ENCODE measurements around the gene ITGB4. TPM values are rescaled to one million over a fixed set of nuclear protein-coding genes. Genes with fewer than 3 reads are reported as not detected.

The ITGB4 gene
- total RNA-seq, result 1 to 10 TPM; 1.5 to 1.9 TPM

GRCh38 chr17:75720656-75721462 is at the start of gene ITGB4:
ITGB4 (plus strand) TSS chr17:75721459; CDS start chr17:75724704, 3,245 bp downstream.
- ChIA-PET POLR2A (interaction anchor here (0.5 to 0.6 kb wide), 2 partner anchors 64 to 134 kb away, joined by 4 to 6 read pairs; partner anchors contain the start of genes UNK and WBP2), CTCF (interaction anchor here (0.6 to 1.5 kb wide), 7 partner anchors 18 to 56 kb away, joined by 3 to 6 read pairs (median 4); no protein-coding TSS in a partner anchor)

GRCh38 chr17:75672011-75672410 is 49.2 kb upstream of the ITGB4 start:
- POLR2A ChIA-PET, result no interaction called here

GRCh38 chr17:75673487-75673886 is 47.8 kb upstream of the ITGB4 start:
- ChIA-PET POLR2A (no interaction called here), CTCF (interaction anchor here (0.6 to 3.5 kb wide), 5 partner anchors 15 to 85 kb away, joined by 3 to 19 read pairs (median 5); no protein-coding TSS in a partner anchor)

More at GRCh38 chr17:75672011-75672410, 49.2 kb upstream of the ITGB4 start:
- CTCF ChIA-PET, result interaction anchor here (1.5 to 2.6 kb wide), 3 partner anchors 76 to 81 kb away, joined by 5 to 13 read pairs (median 11); no protein-coding TSS in a partner anchor

- ChIA-PET POLR2A (no interaction called here), CTCF (no interaction called here)
Measured at GRCh38 chr17:75676461-75676860, 44.8 kb upstream of the ITGB4 start.

GRCh38 chr17:75679706-75680211 is 41.5 kb upstream of the ITGB4 start:
- ChIA-PET POLR2A (no interaction called here), CTCF (interaction anchor here (2.1 kb wide), 1 partner anchor 68 kb away, joined by 6 read pairs; no protein-coding TSS in a partner anchor)

- CTCF ChIA-PET, result interaction anchor here (2.1 kb wide), 1 partner anchor 67 kb away, joined by 6 read pairs; no protein-coding TSS in a partner anchor
Measured at GRCh38 chr17:75680431-75680830, 40.8 kb upstream of the ITGB4 start.

GRCh38 chr17:75681289-75681688 is 40.0 kb upstream of the ITGB4 start:
- POLR2A ChIA-PET, result no interaction called here

More at GRCh38 chr17:75680431-75680830, 40.8 kb upstream of the ITGB4 start:
- POLR2A ChIA-PET, result no interaction called here

GRCh38 chr17:75683583-75683982 is 37.7 kb upstream of the ITGB4 start:
- CTCF ChIA-PET, result interaction anchor here (0.8 to 2.4 kb wide), 4 partner anchors 8 to 293 kb away, joined by 3 to 15 read pairs (median 5); no protein-coding TSS in a partner anchor
- POLR2A ChIA-PET, result no interaction called here

More at GRCh38 chr17:75681289-75681688, 40.0 kb upstream of the ITGB4 start:
- CTCF ChIA-PET, result interaction anchor here (1.3 to 2.1 kb wide), 2 partner anchors 66 to 70 kb away, joined by 3 to 6 read pairs; no protein-coding TSS in a partner anchor

GRCh38 chr17:75684249-75684648 is 37.0 kb upstream of the ITGB4 start:
- ChIA-PET POLR2A (no interaction called here), CTCF (interaction anchor here (2.0 to 2.4 kb wide), 2 partner anchors 9 to 64 kb away, joined by 5 to 15 read pairs; no protein-coding TSS in a partner anchor)

- ChIA-PET CTCF (interaction anchor here (2.4 kb wide), 1 partner anchor 64 kb away, joined by 15 read pairs; no protein-coding TSS in a partner anchor), POLR2A (no interaction called here)
Measured at GRCh38 chr17:75684924-75685323, 36.3 kb upstream of the ITGB4 start.

- CTCF ChIA-PET, result interaction anchor here (1.4 kb wide), 1 partner anchor 64 kb away, joined by 3 read pairs; no protein-coding TSS in a partner anchor
Measured at GRCh38 chr17:75685499-75685898, 35.8 kb upstream of the ITGB4 start.

GRCh38 chr17:75688209-75688825 is 32.9 kb upstream of the ITGB4 start:
- ChIA-PET POLR2A (interaction anchor here (0.5 to 0.7 kb wide), 2 partner anchors 48 to 208 kb away, joined by 3 read pairs; partner anchors contain the start of gene TRIM65), CTCF (interaction anchor here (0.7 to 1.3 kb wide), 2 partner anchors 32 to 60 kb away, joined by 3 to 4 read pairs; no protein-coding TSS in a partner anchor)

More at GRCh38 chr17:75685499-75685898, 35.8 kb upstream of the ITGB4 start:
- POLR2A ChIA-PET, result interaction anchor here (0.5 kb wide), 1 partner anchor 157 kb away, joined by 3 read pairs; no protein-coding TSS in a partner anchor

GRCh38 chr17:75689441-75689873 is 31.8 kb upstream of the ITGB4 start:
- POLR2A ChIA-PET, result no interaction called here
- CTCF ChIA-PET, result interaction anchor here (0.6 kb wide), 1 partner anchor 341 kb away, joined by 6 read pairs; no protein-coding TSS in a partner anchor

- ChIA-PET POLR2A (no interaction called here), CTCF (interaction anchor here (0.9 to 1.4 kb wide), 2 partner anchors 29 to 62 kb away, joined by 4 read pairs; no protein-coding TSS in a partner anchor)
Measured at GRCh38 chr17:75691371-75691791, 29.9 kb upstream of the ITGB4 start.

GRCh38 chr17:75691801-75692626 is 29.2 kb upstream of the ITGB4 start:
- CTCF ChIA-PET, result interaction anchor here (0.6 to 2.3 kb wide), 2 partner anchors 9 to 43 kb away, joined by 4 to 5 read pairs; no protein-coding TSS in a partner anchor
- POLR2A ChIA-PET, result no interaction called here

GRCh38 chr17:75692976-75693375 is 28.3 kb upstream of the ITGB4 start:
- ChIA-PET CTCF (interaction anchor here (2.3 kb wide), 1 partner anchor 10 kb away, joined by 5 read pairs; no protein-coding TSS in a partner anchor), POLR2A (no interaction called here)

GRCh38 chr17:75693500-75694481 is 27.5 kb upstream of the ITGB4 start:
- CTCF ChIA-PET, result interaction anchor here (0.8 to 2.3 kb wide), 2 partner anchors 11 to 53 kb away, joined by 3 to 5 read pairs; no protein-coding TSS in a partner anchor
- POLR2A ChIA-PET, result no interaction called here

Measured in activated CD8-positive, alpha-beta memory T cell treated with anti-CD3 and anti-CD28 coated beads for 36 hours (primary cell).